Endodermal cell (in vitro differentiated cells): Measurements from ENCODE around the gene KCNV2. TPM values are rescaled to one million over a fixed set of nuclear protein-coding genes. Genes with fewer than 3 reads are reported as not detected.
A peak's percentile ranks its signal among the peaks of the same experiment; 100 is the strongest.

Experiments
- DNase-seq: peaks from one replicate; pipeline ENCODE4 v3.0.0-alpha.2; 2017
- H3K27ac ChIP-seq: 2 replicates; pipeline ENCODE4 v1.5.1; 2013; ENCODE audit warnings: mild to moderate bottlenecking, low read depth, low read length, moderate library complexity
- H3K27me3 ChIP-seq: 2 replicates; pipeline ENCODE4 v1.6.1; 2013; ENCODE audit warnings: mild to moderate bottlenecking, low read length, moderate library complexity; ENCODE audit not compliant: insufficient read depth, control insufficient read depth, poor library complexity, severe bottlenecking
- H3K36me3 ChIP-seq: 2 replicates; pipeline ENCODE4 v1.7.0; 2013; ENCODE audit warnings: mild to moderate bottlenecking, low read length, moderate library complexity; ENCODE audit not compliant: control insufficient read depth, insufficient read depth
- H3K4me1 ChIP-seq: one replicate; pipeline ENCODE4 v1.7.0; 2013; ENCODE audit warnings: low read length; ENCODE audit not compliant: control insufficient read depth, insufficient read depth
- H3K4me3 ChIP-seq: 2 replicates; pipeline ENCODE4 v1.5.1; 2013; ENCODE audit warnings: mild to moderate bottlenecking, low read length, moderate library complexity
- H3K9ac ChIP-seq: 2 replicates; pipeline ENCODE4 v1.6.1; 2013; ENCODE audit warnings: mild to moderate bottlenecking, low read length, moderate library complexity; ENCODE audit not compliant: poor library complexity, severe bottlenecking; ENCODE audit errors: extremely low read depth
- H3K9me3 ChIP-seq: 2 replicates; pipeline ENCODE4 v1.6.1; 2013; ENCODE audit warnings: mild to moderate bottlenecking, low read length, moderate library complexity; ENCODE audit not compliant: control insufficient read depth
- H3K27ac Mint-ChIP-seq: 2 replicates; pipeline ENCODE4 v1.8.0; 2020; ENCODE audit warnings: mixed read lengths
- H3K27me3 Mint-ChIP-seq: 2 replicates; pipeline ENCODE4 v1.8.0; 2021; ENCODE audit warnings: mild to moderate bottlenecking, mixed read lengths; ENCODE audit not compliant: insufficient read depth
- H3K36me3 Mint-ChIP-seq: 2 replicates; pipeline ENCODE4 v1.8.0; 2020; ENCODE audit warnings: low read depth, mixed read lengths
- H3K4me1 Mint-ChIP-seq: 2 replicates; pipeline ENCODE4 v1.8.0; 2020; ENCODE audit warnings: mixed read lengths
- H3K4me3 Mint-ChIP-seq: 2 replicates; pipeline ENCODE4 v1.8.0; 2020; ENCODE audit warnings: mild to moderate bottlenecking, moderate library complexity, mixed read lengths
- H3K9me3 Mint-ChIP-seq: 2 replicates; pipeline ENCODE4 v1.8.0; 2020; ENCODE audit warnings: mild to moderate bottlenecking, mixed read lengths
- CTCF ChIP-seq: fragments of 200-600 bp; sonication (generic); conservative IDR thresholded peaks from 2 replicates; pipeline ENCODE4 v1.5.0; 2021; ENCODE audit warnings: antibody characterized with exemption, mild to moderate bottlenecking
- WGBS, 2 experiments: methylation state at CpG; one replicate each; pipeline versions ENCODE4 v1.1.5 to v1.1.7; 2013; ENCODE audit warnings: missing lambda C conversion rate in 2 of 2, mixed read lengths in 1 of 2; ENCODE audit not compliant: insufficient coverage in 1 of 2, insufficient read length in 1 of 2; 5-methylcytosine and 5-hydroxymethylcytosine counted together
- total RNA-seq, 2 donors: library from RNA; stranded (reverse); fragmentation: NEBNext Ultra II Directional in 1 of 2; extraction: Animal tissue kit (Norgen Biotek cat#: 25700) in 1 of 2; gene quantifications; 2 replicates in 1 of 2; 3 replicates in 1 of 2; pipeline ENCODE4 v1.2.1, GENCODE V29; 2021

KCNV2 gene
- total RNA-seq, 2 donors from 2014 or later = 1.2 to 2.0 TPM

- peaks cover 20% of the 10 kb centered on the region for H3K4me1 ChIP-seq
- no peak overlapping the region for H3K9ac ChIP-seq
- Mint-ChIP-seq H3K27me3 (no peaks in the 10 kb centered on the region), H3K27ac (no peak overlapping the region), H3K4me3 (no peak overlapping the region), H3K4me1 (peaks cover 64% of the 10 kb centered on the region), H3K36me3 (peaks cover 36% of the 10 kb centered on the region), H3K9me3 (peaks cover 26% of the 10 kb centered on the region)
- no peak overlapping the region for H3K27ac ChIP-seq
- H3K9me3 ChIP-seq = peaks cover 34% of the 10 kb centered on the region
- peak overlapping the region; percentile 70 for H3K4me3 ChIP-seq
- H3K36me3 ChIP-seq = peaks cover 28% of the 10 kb centered on the region
- no peak for DNase-seq
- no peaks in the 10 kb centered on the region for H3K27me3 ChIP-seq
- 26% methylated on average over 1 of the region's 1 CpG; no CpG with 5 or more reads in 1 of the 2 experiments for WGBS, 2 experiments
- no peak for TF ChIP-seq CTCF
Observed at GRCh38 chr9:2755285-2755684, 38.0 kb downstream of the KCNV2 start.

DNA sequence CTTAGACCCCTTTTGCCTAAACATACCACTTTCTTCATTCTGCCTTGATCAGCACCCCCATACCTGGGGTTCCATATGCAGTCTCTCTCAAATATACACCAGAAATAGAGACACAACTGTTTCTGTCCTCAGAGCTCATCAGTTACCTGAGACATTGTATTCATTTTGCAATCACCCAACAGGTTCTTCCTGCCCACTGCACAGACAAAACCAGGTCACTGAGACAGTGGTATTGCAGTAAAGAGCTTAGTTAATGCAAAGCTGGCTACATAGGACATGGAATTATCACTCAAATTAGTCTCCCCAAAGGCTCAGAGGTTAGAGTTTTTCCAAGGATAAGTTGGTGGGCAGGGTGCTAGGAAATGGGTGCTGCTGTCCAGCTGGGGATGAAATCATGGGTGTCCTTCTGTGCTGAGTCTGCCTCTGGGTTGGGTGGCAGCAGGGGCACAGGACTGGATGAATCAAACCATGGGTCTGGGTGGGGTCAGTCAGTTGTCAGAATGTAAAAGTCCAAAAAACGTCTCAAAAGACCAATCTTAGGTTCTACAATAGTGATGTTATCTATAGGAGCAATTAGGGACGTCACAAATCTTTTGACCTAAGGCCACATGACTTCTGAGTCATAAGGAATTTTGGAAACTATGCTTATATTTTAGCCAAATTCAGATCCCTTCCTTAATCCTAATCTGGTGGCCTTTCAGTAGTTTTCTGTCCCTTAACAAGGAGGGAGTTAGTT, 41.0 kb downstream of the KCNV2 start:
- 83% methylated on average over 2 of the region's 2 CpGs; no CpG with 5 or more reads in 1 of the 2 experiments for WGBS, 2 experiments
- no peak for DNase-seq
- H3K4me3 Mint-ChIP-seq = no peak overlapping the region
- Histone ChIP-seq H3K27ac (no peak overlapping the region), H3K4me1 (peaks cover 20% of the 10 kb centered on the region), H3K27me3 (no peaks in the 10 kb centered on the region), H3K9ac (no peak overlapping the region), H3K36me3 (peaks cover 8% of the 10 kb centered on the region), H3K4me3 (no peak overlapping the region), H3K9me3 (peaks cover 8% of the 10 kb centered on the region)
- no peaks in the 10 kb centered on the region for H3K27me3 Mint-ChIP-seq
- TF ChIP-seq CTCF = no peak
- peak overlapping the region; percentile 93 for H3K27ac Mint-ChIP-seq
- peaks cover 15% of the 10 kb centered on the region for H3K36me3 Mint-ChIP-seq
- peaks cover 6% of the 10 kb centered on the region for H3K9me3 Mint-ChIP-seq
- H3K4me1 Mint-ChIP-seq = peaks cover 86% of the 10 kb centered on the region

DNA sequence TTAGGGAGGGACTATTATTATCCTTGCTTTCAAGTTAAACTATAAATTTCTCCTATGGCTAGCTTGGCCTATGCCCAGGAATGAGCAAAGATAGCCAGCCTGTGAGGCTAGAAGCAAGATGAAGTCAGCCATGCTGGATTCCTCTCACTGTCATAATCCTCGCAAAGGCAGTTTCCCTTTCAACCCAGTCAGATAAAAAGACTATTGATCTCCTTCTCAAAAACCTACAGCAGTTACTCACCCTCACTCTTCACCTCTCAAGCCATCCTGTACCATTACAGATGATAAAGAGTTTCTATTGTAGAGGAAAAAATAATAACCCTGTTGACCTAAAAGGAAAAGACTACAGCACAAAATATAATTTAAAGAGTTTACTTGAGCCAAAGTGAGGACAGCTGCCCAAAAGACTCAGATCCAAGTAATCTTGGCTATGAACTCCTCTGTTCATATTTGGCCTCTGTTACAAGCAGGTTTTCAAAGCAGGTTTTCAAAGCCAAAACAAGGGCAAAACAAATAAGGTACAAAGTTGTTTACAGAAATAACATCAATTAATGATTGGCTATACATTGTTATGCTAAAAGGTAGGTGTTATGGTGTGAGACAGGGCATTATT, 41.7 kb downstream of the KCNV2 start:
- no peak overlapping the region for H3K4me3 Mint-ChIP-seq
- no peak overlapping the region for H3K27ac ChIP-seq
- peaks cover 9% of the 10 kb centered on the region for H3K36me3 Mint-ChIP-seq

More for the DNA sequence above, 41.7 kb downstream of the KCNV2 start:
- Histone ChIP-seq H3K4me3 (no peak overlapping the region), H3K27me3 (no peaks in the 10 kb centered on the region), H3K36me3 (peaks cover 8% of the 10 kb centered on the region), H3K9me3 (peaks cover 1% of the 10 kb centered on the region), H3K9ac (peak overlapping the region; percentile 24), H3K4me1 (peaks cover 20% of the 10 kb centered on the region)
- no peak for DNase-seq
- Mint-ChIP-seq H3K9me3 (no peaks in the 10 kb centered on the region), H3K27me3 (no peaks in the 10 kb centered on the region), H3K27ac (peak overlapping the region; percentile 93), H3K4me1 (peaks cover 81% of the 10 kb centered on the region)
- TF ChIP-seq CTCF = no peak
- 0% methylated on average over 1 of the region's 1 CpG for WGBS, 2 experiments
